HG03442 (cell line): Measurements from ENCODE around the gene PAK1.

Experiments
- ATAC-seq: cut with Tn5 transposase; IDR thresholded peaks from one replicate; pipeline ENCODE4 v1.9.1; 2021; ENCODE audit warnings: mild to moderate bottlenecking, moderate library complexity; ENCODE audit not compliant: unreplicated experiment

PAK1 gene

DNA sequence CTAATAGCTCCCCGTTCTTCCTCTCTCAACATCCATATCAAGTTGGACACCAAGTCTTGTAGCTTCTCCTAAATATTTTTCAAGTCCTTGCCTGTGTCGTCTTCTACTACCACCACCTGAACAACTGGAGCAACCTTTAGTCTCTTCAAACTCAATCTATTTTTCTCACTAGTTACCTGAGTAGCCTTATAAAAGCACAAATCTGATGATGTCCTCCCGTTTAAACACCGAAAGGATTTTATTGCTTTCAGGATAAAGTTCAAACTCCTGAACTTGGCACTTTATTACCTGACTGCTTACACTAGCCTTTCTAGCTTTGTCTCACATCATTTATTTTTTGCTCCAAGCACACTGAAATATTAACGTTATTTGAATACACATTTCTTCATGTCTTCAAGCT lies 1.3 kb upstream of the PAK1 start:
- no peak for ATAC-seq

DNA sequence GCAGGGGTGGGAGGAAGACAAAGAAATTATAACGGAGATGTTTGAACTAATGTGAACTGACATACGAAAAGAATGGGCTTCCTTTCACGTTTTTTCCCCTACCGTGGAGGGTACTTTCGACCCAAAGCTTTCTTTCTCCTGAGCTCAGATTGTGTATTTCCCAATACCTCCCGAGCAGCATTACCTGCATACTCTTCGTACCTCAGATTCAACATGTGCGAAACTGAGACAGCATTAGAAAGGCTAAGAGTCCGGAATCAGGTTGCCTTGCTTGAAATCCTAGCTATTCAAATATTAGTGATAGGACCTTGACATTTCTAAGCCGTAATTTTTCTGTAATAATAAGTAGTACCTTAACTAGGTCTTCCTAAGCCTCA lies 778 bp upstream of the PAK1 start:
- ATAC-seq: no peak

DNA sequence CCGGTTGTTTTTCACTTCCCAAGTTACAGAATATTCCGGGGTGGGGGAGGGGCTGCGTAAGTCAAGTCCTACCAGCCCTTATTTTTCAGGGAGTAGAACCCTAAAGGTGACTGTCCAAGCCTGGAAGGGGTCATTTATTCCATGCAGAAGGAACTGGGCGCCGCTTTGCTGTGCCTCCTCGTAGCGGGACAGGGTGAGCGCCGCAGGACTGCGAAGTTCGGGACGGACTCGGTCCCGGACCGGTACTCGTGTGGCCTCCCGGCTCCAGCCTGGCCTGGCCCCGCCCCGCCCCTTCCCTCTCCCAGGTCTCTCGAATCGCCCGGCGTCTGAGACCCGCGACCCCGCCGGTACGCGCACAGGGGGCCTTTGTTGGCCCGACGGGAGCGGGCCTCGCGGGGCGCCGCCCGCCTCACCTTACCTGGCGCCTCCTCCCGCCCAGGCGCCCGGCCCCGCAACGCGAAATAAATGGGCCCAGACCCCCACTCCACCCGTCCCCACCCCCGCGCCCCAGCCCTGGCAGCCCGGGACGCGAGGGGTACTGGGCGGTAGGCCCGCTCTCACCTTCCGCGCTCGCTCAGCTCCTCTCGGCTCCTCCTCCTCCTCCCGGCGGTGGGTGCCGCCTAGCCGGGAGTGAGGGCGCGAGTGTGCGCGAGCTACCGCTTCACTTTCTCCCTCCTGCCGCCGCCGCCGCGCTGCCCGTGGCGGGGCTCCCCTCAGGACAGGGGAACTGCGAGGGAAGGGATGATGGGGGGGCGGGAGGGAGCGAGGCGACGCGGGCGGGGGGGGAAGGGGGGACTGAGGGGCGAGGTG lies 698 bp downstream of the PAK1 start:
- ATAC-seq: peak; percentile 42

GRCh38 chr11:77471558-77472193 lies 2.2 kb downstream of the PAK1 start:
- ATAC-seq: no peak

- ATAC-seq: no peak
Observed at GRCh38 chr11:77470971-77471370, 2.9 kb downstream of the PAK1 start.

DNA sequence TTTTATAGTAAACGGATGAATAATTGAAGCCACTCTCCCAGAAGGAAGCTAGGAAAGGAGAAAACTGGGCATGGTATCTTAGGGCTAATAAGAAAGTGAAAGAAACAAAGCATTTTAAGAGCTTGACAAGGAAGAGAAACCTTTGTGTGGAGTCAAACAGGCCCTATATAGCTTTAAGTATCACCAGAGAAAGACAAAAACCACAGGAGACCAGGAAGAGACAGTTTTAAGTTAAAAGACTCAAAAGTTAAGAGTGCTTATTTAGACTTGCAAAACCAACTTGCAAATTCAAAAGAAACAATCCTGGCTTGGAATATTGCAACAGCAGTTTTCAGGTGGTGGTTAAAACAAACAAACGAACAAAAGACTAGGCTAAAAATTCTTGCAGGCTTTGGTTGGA lies 3.4 kb downstream of the PAK1 start:
- peak; percentile 47 for ATAC-seq

DNA sequence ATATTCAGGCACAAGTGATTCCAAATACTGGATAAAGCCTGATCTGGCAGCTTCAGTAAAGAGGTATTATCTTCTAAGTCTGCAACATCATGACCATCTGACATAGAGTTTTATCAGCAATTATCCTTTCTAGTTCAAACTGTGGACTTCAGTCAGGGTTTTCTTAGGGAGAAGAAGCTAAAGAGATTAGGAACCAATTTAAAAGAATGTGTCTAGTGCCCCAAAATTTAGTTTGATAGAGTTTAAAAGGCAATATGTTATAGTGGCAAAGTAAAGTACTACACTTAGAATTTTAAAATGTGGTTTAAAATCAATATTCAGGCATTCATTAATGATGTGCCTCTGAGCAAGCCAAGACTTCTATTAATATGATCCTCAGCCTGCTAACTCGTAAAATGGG lies 5.4 kb downstream of the PAK1 start:
- ATAC-seq: no peak

- no peak for ATAC-seq
Observed at GRCh38 chr11:77467993-77468392, 5.9 kb downstream of the PAK1 start.

GRCh38 chr11:77467233-77467632 lies 6.7 kb downstream of the PAK1 start:
- no peak for ATAC-seq

- peak; percentile 33 for ATAC-seq
Observed at GRCh38 chr11:77457340-77457739, 16.6 kb downstream of the PAK1 start.

DNA sequence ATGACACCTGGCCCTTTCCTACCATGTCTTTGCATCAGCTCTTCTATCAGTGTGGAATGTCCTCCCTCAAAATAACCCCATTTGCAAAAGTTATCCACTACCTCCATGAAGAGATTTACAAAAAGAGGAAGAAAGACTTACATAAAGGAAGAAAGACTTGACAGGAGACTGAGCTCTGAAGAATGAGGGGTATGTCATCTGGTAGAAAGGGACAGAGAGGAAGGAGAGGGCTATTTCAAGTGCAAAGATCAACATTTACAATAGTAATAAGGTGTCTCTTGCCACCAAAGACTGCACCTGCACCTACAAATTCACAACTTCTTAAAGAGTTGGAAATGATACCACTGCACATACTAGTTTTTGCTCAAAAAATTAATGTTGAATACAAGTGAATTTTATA lies 18.2 kb downstream of the PAK1 start:
- ATAC-seq: no peak

- ATAC-seq: no peak
Observed at GRCh38 chr11:77454867-77455655, 18.8 kb downstream of the PAK1 start.

DNA sequence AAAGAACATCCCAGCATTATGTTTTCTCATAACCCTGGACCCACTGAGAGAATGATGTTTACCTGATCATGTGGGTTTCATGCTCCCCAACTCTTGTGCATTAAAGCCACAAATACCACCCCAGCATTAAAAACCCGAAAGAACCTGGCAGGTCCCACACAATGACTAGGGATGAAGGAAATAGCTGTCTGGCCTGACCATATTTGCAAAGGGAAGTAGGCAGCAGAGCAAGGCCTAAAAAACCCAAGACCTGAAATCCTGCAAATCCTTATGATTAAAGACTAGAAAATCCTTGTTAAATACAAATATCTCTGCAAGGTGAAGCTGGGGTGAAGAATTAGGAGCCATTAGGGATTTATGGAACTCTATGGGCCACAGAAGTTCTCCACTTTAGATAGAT lies 23.7 kb downstream of the PAK1 start:
- no peak for ATAC-seq

GRCh38 chr11:77449784-77450183 lies 24.1 kb downstream of the PAK1 start:
- no peak for ATAC-seq

DNA sequence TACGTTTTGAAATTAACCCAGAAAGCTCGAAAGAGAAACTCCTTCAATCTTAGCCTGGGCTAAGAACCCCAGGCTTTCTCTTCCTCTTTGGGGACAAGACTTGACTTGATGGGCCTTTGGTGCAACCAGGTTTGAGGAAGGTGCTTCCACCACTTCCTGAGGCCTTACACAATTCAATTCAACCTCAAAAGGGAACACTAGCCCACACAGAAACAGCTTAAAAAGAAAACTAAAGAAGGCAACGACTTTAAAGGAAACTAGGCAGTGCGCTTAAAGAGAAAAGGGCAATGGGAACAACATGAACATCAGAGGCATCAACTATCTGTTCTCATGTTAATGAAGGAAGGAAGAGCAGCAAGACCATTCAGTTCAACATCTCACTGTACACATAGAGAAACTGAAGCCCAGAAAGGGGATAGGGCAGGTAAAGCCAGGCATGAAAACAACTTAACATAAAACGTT lies 24.8 kb downstream of the PAK1 start:
- peak; percentile 64 for ATAC-seq

DNA sequence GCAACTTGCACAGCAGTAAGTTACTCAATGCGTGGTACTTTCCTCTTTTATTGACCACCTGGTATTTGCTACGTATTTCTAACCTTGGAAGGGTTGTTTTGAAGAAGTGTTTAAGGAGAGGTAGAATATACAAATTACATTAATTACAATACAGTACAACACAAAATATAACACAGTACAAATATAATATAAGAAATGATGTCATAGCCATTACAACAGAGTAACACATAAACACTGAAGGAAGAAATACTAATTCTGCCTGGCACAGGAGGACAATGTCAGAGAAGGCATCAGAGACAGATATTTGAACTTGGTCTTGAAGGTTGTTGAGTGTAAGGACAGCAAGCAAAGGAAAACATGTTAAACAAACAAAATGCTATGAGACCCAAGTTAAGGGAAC lies 25.6 kb downstream of the PAK1 start:
- ATAC-seq: no peak

DNA sequence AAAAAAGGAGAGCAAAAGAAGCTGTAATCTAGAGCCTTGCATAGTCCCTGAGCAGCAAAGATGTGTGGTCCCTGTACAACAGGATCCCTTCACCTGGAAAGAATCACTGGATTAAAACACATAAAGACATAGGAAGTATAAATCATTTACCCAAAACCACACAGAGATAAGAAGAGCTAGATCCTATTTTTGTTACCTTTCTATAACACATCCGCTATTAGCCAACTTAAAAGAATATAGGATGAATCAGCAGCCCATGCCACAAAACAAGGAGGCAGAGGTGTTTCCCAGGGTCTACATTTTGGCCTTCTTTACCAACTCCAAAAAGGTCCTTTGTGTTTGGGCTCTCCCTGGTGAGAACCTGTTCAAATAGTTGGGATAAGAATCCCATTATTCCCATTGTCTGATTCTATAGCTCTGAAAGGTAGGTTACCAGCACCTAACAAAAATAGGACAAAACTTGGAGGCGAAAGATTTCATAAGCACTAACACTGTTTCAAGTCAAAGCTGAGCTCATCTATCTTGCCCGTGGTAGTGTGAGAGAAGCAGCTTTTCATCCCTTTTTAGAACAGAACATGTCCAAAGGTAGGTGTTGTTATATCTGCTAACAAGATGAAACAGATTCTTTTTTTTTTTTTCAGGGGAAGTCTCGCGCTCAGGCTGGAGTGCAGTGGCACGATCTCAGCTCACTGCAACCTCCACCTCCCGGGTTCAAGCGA lies 26.8 kb downstream of the PAK1 start:
- ATAC-seq: no peak

GRCh38 chr11:77444261-77444660 lies 29.6 kb downstream of the PAK1 start:
- ATAC-seq: no peak

- ATAC-seq: peak; percentile 50
Observed at GRCh38 chr11:77442394-77443053, 31.4 kb downstream of the PAK1 start.

- ATAC-seq: no peak
Observed at GRCh38 chr11:77441426-77441825, 32.5 kb downstream of the PAK1 start.

- no peak for ATAC-seq
Observed at GRCh38 chr11:77440678-77441077, 33.2 kb downstream of the PAK1 start.
